ENCODE measurements around the gene BTBD8.

The BTBD8 gene

DNA sequence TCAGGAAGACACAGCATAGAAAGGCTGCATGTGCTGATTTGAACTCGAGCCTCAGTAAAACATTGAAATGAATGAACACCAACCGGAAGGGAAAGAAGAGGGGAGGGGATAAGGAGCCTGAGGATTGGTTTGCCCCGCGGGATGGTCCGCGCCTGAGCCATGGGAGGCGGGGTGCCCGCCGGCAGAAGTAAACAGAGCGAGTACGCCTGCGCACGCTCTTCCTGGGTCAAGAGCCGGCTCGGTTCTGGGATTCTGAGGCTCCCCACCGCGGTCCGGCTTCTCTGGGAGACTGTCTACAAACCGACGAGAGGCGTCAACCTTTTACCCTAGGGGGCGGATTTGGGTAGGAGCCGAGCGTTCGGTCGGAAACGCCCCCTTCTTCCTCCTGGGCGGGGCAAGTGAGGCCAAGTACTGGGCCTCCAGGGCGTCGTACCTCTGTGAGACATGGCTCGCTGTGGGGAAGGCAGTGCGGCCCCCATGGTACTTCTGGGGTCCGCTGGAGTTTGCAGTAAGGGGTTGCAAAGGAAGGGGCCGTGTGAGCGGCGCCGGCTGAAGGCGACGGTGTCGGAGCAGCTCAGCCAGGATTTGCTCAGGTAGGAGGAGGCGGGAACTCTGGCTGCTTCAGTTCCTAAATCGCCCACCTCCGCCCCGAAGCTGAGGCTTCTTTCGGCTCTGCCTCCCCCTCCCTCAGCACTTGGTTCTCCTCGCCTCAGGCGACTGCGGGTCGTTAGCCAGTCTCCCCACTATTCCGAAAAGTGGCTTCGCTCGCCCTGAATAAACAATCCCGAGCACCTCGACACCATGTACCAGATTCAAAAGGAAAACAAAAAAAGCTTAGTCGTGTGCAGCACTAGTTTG, at the start of gene BTBD8:
Gene BTBD8, plus strand, starts transcription at position 218 of the 858 bp plus-strand sequence. Its CDS starts 227 bp downstream, at position 445.
- DNase-seq (ENCODE audit: low read depth) = peak; percentile 82
- peak within 1 kb of the TSS; percentile 67 for H3K4me3 ChIP-seq (ENCODE audit: low read depth, low read length)
- TF ChIP-seq, protein P1, sequence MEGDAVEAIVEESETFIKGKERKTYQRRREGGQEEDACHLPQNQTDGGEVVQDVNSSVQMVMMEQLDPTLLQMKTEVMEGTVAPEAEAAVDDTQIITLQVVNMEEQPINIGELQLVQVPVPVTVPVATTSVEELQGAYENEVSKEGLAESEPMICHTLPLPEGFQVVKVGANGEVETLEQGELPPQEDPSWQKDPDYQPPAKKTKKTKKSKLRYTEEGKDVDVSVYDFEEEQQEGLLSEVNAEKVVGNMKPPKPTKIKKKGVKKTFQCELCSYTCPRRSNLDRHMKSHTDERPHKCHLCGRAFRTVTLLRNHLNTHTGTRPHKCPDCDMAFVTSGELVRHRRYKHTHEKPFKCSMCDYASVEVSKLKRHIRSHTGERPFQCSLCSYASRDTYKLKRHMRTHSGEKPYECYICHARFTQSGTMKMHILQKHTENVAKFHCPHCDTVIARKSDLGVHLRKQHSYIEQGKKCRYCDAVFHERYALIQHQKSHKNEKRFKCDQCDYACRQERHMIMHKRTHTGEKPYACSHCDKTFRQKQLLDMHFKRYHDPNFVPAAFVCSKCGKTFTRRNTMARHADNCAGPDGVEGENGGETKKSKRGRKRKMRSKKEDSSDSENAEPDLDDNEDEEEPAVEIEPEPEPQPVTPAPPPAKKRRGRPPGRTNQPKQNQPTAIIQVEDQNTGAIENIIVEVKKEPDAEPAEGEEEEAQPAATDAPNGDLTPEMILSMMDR (IDR thresholded peaks at IDR 0.05; ENCODE audit: insufficient read depth, low read depth, low read length, missing control alignments) = no peak

DNA sequence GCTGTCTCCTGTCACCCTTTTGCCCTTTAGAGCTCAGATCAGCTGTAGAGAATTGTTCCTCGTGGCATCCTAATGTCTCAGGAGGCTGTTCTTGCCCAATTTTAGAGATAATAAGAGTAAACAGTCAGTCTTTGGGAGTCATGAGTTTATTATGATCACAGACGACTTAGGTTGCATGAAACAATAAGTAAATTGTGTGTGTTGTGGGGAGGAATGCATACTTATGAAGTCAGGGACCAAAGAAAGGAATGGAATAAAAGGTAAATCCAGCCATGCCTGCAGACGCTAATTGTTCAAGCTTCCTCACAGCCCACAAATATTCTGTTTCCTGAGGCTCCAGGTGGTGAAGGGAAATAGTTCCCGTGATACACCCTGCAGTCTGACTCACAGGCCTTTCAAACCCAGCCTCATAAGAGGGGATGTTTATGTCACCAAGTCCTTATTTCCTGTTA, 49.5 kb upstream of the BTBD8 start:
- DNase-seq (ENCODE audit: low read depth) = no peak
- TF ChIP-seq, protein P1 (IDR thresholded peaks at IDR 0.05; ENCODE audit: insufficient read depth, low read depth, low read length, missing control alignments) = no peak
- no peak overlapping the region for H3K4me3 ChIP-seq (ENCODE audit: low read depth, low read length)

DNA sequence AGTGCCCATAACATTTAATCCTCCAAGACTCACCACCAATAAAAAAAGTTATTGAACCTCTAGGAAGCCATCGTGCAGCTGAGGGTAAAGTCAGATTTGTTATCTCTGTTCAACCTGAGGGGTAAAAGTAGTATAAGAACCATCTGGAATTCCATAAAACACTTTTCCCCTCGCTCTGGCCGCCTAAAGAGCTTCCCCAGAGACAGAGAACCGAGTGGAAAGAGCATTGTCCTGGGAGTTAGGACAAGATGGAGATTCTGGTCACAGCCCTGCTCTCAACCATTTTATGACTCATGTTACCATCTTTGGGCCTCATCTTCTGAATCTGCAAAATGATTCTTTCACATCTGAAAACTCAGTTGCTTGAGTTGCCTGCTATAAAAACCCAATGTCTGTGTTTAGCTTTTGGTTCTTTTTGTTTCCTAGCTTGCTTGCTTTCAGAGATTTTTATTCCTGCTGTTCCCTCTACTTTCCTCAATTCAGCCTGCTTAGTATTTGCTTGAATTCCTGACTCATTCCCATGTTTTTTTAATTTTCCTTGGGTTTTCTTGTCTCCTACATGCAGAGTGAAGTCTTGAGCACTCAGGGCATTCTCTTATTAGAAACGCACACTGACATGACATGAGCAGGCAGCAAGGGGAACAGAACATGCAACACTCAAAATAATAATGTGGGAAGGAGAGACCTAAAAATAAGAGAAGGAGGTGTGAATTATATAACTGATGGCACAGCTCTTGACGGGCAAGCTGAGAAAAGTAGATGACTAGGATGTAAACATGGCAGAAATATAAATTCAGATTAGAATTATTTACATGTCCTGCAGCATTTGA, 48.6 kb upstream of the BTBD8 start:
- TF ChIP-seq, protein P1 (IDR thresholded peaks at IDR 0.05; ENCODE audit: insufficient read depth, low read depth, low read length, missing control alignments) = no peak
- DNase-seq (ENCODE audit: low read depth) = no peak
- no peak overlapping the region for H3K4me3 ChIP-seq (ENCODE audit: low read depth, low read length)

DNA sequence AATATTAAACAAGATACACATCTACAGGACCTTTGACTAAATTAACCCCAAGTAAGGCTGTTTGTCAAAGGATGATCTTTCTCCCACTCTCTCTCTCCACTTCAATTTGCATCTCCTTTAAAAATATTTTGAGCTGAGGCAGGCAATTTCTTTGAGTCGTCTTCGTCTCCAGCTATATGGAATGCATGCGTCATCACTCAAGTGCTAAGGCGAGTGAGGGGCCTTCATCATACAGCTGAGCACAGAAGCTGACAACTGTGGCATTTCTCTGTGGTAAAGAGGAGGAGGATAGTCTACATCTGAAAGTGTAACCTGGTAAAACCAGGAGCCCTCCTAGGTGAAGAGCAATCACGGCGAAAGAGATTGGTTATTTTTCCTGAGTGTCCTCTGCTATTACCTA, 42.7 kb upstream of the BTBD8 start:
- TF ChIP-seq, protein P1 (IDR thresholded peaks at IDR 0.05; ENCODE audit: insufficient read depth, low read depth, low read length, missing control alignments) = no peak
- DNase-seq (ENCODE audit: low read depth) = no peak
- H3K4me3 ChIP-seq (ENCODE audit: low read depth, low read length) = no peak overlapping the region

DNA sequence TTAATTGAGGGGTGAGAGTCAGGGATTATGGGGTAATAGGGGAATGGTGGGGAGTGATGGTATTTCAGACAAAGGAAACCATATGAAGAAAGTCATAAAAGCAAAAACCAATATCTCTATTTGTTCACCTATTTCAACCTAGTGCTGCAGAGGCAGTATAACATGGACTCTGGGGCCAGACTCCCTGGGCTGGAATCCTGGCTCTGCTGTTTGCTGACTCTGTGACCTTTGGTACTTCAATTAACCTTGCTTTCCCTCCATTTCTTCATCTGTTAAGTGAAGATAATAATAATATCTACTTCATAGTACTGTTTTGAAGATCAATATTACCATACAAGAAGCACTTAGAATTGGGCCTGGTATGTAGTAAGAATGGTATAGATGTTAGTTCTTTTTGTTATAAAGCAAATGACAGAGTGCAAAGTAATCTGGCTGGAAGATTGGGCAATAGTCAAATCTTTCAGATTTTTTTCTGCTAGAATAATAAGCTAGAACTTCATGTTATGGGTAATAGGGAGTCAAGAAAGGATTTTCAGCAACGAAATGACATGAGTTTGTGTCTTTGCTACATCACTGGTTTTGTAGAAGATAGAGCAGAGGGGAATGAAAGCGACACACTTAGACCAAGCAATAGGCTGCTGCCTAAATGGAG, 41.3 kb upstream of the BTBD8 start:
- TF ChIP-seq, protein P1 (IDR thresholded peaks at IDR 0.05; ENCODE audit: insufficient read depth, low read depth, low read length, missing control alignments) = no peak
- H3K4me3 ChIP-seq (ENCODE audit: low read depth, low read length) = no peak overlapping the region
- DNase-seq (ENCODE audit: low read depth) = no peak

DNA sequence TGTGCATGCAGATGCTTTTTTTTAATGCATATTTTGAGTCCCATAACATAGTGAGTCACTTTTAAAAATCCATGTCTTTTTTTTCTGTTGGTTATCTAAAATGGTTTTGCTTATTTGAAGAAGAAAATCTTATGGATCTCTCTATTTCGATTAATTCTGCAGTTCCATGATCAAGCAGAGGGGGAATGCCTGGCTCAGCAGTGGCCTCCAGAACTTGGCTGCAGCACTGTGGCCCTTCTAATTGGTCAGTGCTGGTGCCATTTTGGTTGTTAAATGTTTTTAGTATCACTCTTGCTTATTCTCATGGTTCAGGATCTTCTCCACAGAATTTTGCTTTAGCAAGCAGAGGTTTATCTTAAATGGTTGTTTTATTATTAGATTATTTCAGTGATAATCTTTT, 39.2 kb upstream of the BTBD8 start:
- TF ChIP-seq, protein P1 (IDR thresholded peaks at IDR 0.05; ENCODE audit: insufficient read depth, low read depth, low read length, missing control alignments) = no peak
- no peak for DNase-seq (ENCODE audit: low read depth)
- no peak overlapping the region for H3K4me3 ChIP-seq (ENCODE audit: low read depth, low read length)
